K562 (cell line): ENCODE measurements around the gene NDUFB5. TPM values are rescaled to one million over a fixed set of nuclear protein-coding genes. Genes with fewer than 3 reads are reported as not detected.

Source experiments
- CTBP1 ChIP-seq: fragments of 450-650 bp; IDR thresholded peaks from 2 replicates; pipeline ENCODE4 v1.6.1; 2016; ENCODE audit warnings: borderline replicate concordance
- FOXP1 ChIP-seq: sonication (generic); formaldehyde crosslinking; IDR thresholded peaks from 2 replicates; pipeline ENCODE4 v1.8.0; 2022; ENCODE audit warnings: mild to moderate bottlenecking, missing genetic modification reagents
- HNRNPLL ChIP-seq: fragments of 200-400 bp; formaldehyde crosslinking; IDR thresholded peaks from 2 replicates; pipeline ENCODE4 v1.6.1; 2017; ENCODE audit warnings: low read length, low read depth, mild to moderate bottlenecking; ENCODE audit not compliant: poor library complexity, severe bottlenecking
- PHF8 ChIP-seq: fragments of 200-600 bp; sonication (generic); IDR thresholded peaks from 2 replicates; pipeline ENCODE4 v1.6.1; 2012; ENCODE audit warnings: mixed run types, mild to moderate bottlenecking, inconsistent platforms, low read length, moderate library complexity, borderline replicate concordance
- RBBP5 ChIP-seq: fragments of 200-600 bp; sonication (generic); IDR thresholded peaks from 2 replicates; pipeline ENCODE4 v1.6.1; 2012; ENCODE audit warnings: borderline replicate concordance, mild to moderate bottlenecking, low read length, control low read depth, inconsistent platforms; ENCODE audit not compliant: insufficient read depth, poor library complexity, severe bottlenecking
- TFAP4 ChIP-seq: sonication (generic); formaldehyde crosslinking; IDR thresholded peaks from 2 replicates; pipeline ENCODE4 v1.8.0; 2022; ENCODE audit warnings: missing genetic modification reagents, mild to moderate bottlenecking, moderate library complexity, borderline replicate concordance
- USF2 ChIP-seq: sonication (generic); formaldehyde crosslinking; IDR thresholded peaks from 2 replicates; pipeline ENCODE4 v1.5.0; 2020; ENCODE audit warnings: missing genetic modification reagents
- VEZF1 ChIP-seq: fragments of 200-800 bp; sonication (Bioruptor generic); IDR thresholded peaks from 2 replicates; pipeline ENCODE4 v1.6.1; 2017; ENCODE audit warnings: missing genetic modification characterization, missing compliant biosample characterization
- ZBTB7A ChIP-seq: IDR thresholded peaks from 2 replicates; pipeline ENCODE4 v1.6.1; 2011; ENCODE audit warnings: low read depth, mild to moderate bottlenecking, low read length, moderate library complexity, borderline replicate concordance; ENCODE audit not compliant: control insufficient read depth
- polyA plus RNA-seq, 8 experiments: library from polyadenylated mRNA; depleted of rRNA in 4 of 8; stranded (reverse) in 5 of 8; unstranded in 3 of 8; fragments of >200 nt; fragmentation: Nextera tagmentation in 2 of 8; fragmentation: Illumina TruSeq in 1 of 8; extraction: Ambion mirVana in 2 of 8; extraction: Trizol in 1 of 8; gene quantifications; 2 replicates each; pipeline versions ENCODE4 v1.2.1 to v1.2.3, GENCODE V29; 2011 to 2014; ENCODE audit warnings: inconsistent platforms in 1 of 8, missing spikeins in 1 of 8
- total RNA-seq, 7 experiments: library from RNA; depleted of rRNA in 6 of 7; stranded (reverse); fragments of >200 nt in 6 of 7; fragmentation: Illumina TruSeq in 2 of 7; extraction: Trizol in 2 of 7; gene quantifications; 2 replicates each; pipeline versions ENCODE4 v1.2.1 to v1.2.3, GENCODE V29; 2011 to 2021; ENCODE audit warnings: low replicate concordance in 1 of 7
- TF ChIP-seq, protein P1 (sequence below): sonication (generic); formaldehyde crosslinking; IDR thresholded peaks from 2 replicates; pipeline ENCODE4 v1.9.0; 2022; ENCODE audit warnings: mild to moderate bottlenecking, missing genetic modification reagents
- TF ChIP-seq, protein P2 (sequence below), 2 experiments: IDR thresholded peaks; 2 replicates each; pipeline ENCODE4 v1.6.1; 2012; ENCODE audit warnings: improper control_type of control experiment in 2 of 2, low read depth in 2 of 2, low read length in 2 of 2, borderline replicate concordance in 1 of 2
- TF ChIP-seq, protein P3 (sequence below): fragments of 450-650 bp; conservative IDR thresholded peaks from 2 replicates; pipeline ENCODE4 v1.6.1; 2016; ENCODE audit warnings: missing genetic modification characterization, low read depth, mild to moderate bottlenecking, missing compliant biosample characterization, moderate library complexity

NDUFB5 gene
- total and polyA plus RNA-seq, 9 of the 15 experiments (the other 6 are each of a cell fraction or from before 2014, with no cell fraction given) = 128 to 466 (median 176) TPM

DNA sequence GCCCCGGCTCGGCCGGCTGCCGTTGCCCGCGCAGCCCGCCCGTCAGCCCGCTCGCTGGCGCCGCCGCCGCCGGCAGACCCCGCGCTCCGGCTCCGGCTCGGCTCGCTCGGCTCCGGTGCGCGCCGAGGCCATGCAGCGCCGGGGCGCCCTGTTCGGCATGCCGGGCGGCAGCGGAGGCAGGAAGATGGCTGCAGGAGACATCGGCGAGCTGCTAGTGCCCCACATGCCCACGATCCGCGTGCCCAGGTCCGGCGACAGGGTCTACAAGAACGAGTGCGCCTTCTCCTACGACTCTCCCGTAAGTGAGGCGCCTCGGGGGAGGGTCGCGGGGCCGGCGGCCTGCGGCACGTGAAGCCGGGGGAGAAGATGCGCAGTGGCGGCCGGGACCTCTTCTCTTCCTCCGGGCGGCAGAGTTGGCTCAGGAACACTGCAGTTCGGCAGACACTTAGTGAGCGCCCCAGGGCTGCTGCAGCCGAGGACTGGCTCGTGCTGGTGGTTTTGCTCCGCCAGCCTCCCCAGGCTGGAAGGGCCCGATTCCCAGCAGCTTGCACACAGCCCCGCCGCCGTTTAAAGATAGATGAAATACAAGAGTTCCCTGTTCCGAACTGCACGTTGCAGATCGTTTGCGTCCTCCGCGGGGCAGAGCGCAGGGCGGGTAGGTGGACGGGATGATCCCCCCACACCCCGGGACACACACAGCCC, 48.7 kb downstream of the NDUFB5 start (continued):
- TF ChIP-seq HNRNPLL = peak; percentile 18
- TF ChIP-seq, protein P1, sequence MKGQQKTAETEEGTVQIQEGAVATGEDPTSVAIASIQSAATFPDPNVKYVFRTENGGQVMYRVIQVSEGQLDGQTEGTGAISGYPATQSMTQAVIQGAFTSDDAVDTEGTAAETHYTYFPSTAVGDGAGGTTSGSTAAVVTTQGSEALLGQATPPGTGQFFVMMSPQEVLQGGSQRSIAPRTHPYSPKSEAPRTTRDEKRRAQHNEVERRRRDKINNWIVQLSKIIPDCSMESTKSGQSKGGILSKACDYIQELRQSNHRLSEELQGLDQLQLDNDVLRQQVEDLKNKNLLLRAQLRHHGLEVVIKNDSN = peak; percentile 47
- peak; percentile 47; the same call in 1 of the 2 replicates for TF ChIP-seq PHF8
- 0 out of 2 replicates have a peak, but pooled peaks have one; percentile 49 for TF ChIP-seq FOXP1 (CRISPR knock-in tag)
- TF ChIP-seq, protein P2, sequence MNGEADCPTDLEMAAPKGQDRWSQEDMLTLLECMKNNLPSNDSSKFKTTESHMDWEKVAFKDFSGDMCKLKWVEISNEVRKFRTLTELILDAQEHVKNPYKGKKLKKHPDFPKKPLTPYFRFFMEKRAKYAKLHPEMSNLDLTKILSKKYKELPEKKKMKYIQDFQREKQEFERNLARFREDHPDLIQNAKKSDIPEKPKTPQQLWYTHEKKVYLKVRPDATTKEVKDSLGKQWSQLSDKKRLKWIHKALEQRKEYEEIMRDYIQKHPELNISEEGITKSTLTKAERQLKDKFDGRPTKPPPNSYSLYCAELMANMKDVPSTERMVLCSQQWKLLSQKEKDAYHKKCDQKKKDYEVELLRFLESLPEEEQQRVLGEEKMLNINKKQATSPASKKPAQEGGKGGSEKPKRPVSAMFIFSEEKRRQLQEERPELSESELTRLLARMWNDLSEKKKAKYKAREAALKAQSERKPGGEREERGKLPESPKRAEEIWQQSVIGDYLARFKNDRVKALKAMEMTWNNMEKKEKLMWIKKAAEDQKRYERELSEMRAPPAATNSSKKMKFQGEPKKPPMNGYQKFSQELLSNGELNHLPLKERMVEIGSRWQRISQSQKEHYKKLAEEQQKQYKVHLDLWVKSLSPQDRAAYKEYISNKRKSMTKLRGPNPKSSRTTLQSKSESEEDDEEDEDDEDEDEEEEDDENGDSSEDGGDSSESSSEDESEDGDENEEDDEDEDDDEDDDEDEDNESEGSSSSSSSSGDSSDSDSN (IDR thresholded peaks at IDR 0.05; ENCODE audit: borderline replicate concordance in 1 of 2, low read depth in 2 of 2, low read length in 2 of 2) = peak in 1 of 2 experiments; percentile 27; a peak in 1 of 4 replicates
- TF ChIP-seq USF2 = peak; percentile 42
- peak; percentile 20; the same call in 1 of the 2 replicates for TF ChIP-seq ZBTB7A
- TF ChIP-seq CTBP1 = peak; percentile 55; the same call in 1 of the 2 replicates
- TF ChIP-seq VEZF1 (CRISPR knock-in tag) = no peak
- peak; percentile 71 for TF ChIP-seq RBBP5
- TF ChIP-seq, protein P3, sequence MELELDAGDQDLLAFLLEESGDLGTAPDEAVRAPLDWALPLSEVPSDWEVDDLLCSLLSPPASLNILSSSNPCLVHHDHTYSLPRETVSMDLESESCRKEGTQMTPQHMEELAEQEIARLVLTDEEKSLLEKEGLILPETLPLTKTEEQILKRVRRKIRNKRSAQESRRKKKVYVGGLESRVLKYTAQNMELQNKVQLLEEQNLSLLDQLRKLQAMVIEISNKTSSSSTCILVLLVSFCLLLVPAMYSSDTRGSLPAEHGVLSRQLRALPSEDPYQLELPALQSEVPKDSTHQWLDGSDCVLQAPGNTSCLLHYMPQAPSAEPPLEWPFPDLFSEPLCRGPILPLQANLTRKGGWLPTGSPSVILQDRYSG (tag) = no peak
- TF ChIP-seq TFAP4 (CRISPR knock-in tag) = 0 out of 2 replicates have a peak, but pooled peaks have one; percentile 24
